Measurements from ENCODE around the gene BCL10. TPM values are rescaled to one million over a fixed set of nuclear protein-coding genes. Genes with fewer than 3 reads are reported as not detected.

The BCL10 gene
- total RNA-seq, 1 experiment from 2014 or later = 30.4 TPM

DNA sequence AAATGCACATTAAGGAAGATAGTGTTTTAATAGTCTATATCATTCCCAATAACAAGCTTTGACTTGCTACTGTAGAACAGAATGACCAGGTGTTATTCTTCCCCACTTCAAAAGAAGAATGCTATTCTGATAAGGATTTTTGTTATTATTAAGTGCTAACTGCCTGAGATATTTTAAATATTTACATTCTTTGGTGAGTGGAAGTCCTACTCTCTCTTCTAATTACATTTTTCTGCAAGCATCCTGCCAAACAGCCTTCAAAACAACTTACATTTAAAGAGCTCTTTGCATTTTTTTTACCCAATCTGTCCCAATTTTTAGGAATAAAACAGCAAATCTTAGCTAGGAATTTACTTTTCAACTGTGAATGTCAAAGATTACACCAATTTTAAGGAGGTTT lies 52.1 kb downstream of the BCL10 start:
- no peaks in the 10 kb centered on the region for H3K9me2 ChIP-seq (ENCODE audit: insufficient read depth)
- peak overlapping the region; percentile 92 for H3K27ac ChIP-seq
- CTCF ChIA-PET = no interaction called here
- H3K27me3 ChIP-seq (ENCODE audit: insufficient read depth, low read depth) = no peaks in the 10 kb centered on the region
- peak overlapping the region; percentile 79 for H3K4me2 ChIP-seq
- H3K4me1 ChIP-seq (replicated peaks; ENCODE audit: insufficient read depth) = peaks cover 48% of the 10 kb centered on the region
- no peaks in the 10 kb centered on the region for H3K9me3 ChIP-seq (ENCODE audit: insufficient read depth, low read depth)
- POLR2A ChIA-PET (ENCODE audit: unreplicated experiment) = interaction anchor here (0.6 to 0.7 kb wide), 3 partner anchors 17 to 880 kb away, joined by 3 to 4 read pairs (median 3); no protein-coding TSS in a partner anchor
- no peaks in the 10 kb centered on the region for H3K79me2 ChIP-seq (ENCODE audit: low read depth)
- no peaks in the 10 kb centered on the region for H4K20me1 ChIP-seq (ENCODE audit: insufficient read depth)
- intact Hi-C loops (cut with micrococcal nuclease; ENCODE audit: unreplicated experiment) = loop anchor here (2.0 kb wide), 1 partner anchor 77 kb away; no protein-coding TSS in a partner anchor
- no TSS peak for BruUV-seq (replicated peaks)
- no peak for DNase-seq
- peaks cover 35% of the 10 kb centered on the region for H3F3A ChIP-seq (ENCODE audit: insufficient read depth, low read depth)
- no peaks in the 10 kb centered on the region for H3K36me3 ChIP-seq (ENCODE audit: low read depth)
- H2AFZ ChIP-seq = no peak overlapping the region
- TF ChIP-seq, protein P1, sequence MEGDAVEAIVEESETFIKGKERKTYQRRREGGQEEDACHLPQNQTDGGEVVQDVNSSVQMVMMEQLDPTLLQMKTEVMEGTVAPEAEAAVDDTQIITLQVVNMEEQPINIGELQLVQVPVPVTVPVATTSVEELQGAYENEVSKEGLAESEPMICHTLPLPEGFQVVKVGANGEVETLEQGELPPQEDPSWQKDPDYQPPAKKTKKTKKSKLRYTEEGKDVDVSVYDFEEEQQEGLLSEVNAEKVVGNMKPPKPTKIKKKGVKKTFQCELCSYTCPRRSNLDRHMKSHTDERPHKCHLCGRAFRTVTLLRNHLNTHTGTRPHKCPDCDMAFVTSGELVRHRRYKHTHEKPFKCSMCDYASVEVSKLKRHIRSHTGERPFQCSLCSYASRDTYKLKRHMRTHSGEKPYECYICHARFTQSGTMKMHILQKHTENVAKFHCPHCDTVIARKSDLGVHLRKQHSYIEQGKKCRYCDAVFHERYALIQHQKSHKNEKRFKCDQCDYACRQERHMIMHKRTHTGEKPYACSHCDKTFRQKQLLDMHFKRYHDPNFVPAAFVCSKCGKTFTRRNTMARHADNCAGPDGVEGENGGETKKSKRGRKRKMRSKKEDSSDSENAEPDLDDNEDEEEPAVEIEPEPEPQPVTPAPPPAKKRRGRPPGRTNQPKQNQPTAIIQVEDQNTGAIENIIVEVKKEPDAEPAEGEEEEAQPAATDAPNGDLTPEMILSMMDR (conservative IDR thresholded peaks at IDR 0.05) = no peak
- peak overlapping the region; percentile 45; the same call in 1 of the 2 replicates for H3K4me3 ChIP-seq

DNA sequence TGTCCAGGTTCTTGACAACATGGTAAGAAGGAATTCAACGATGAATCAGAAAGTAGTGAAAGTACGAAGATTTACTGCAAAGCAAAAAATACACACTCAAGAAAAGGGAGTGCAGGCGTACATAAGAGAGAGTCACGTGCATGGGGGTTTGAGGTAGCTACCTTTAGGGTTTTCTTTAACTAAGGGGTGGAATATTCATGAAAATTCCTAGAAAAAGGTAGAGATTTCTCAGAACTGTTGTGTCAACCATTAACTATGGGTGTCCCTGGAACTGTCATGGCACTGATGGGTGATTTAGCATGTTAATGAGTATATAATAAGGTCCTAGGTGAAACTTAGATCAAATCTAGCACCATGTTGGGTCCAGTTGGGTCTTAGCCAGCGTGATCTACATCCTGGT lies 53.1 kb downstream of the BCL10 start:
- no peaks in the 10 kb centered on the region for H3K79me2 ChIP-seq (ENCODE audit: low read depth)
- H2AFZ ChIP-seq = no peak overlapping the region
- H3K36me3 ChIP-seq (ENCODE audit: low read depth) = no peaks in the 10 kb centered on the region
- ChIA-PET POLR2A (ENCODE audit: unreplicated experiment) (no interaction called here), CTCF (no interaction called here)
- no TSS peak for BruUV-seq (replicated peaks)
- H3K27ac ChIP-seq = peak overlapping the region; percentile 92; the same call in 1 of the 2 replicates
- H3K4me1 ChIP-seq (replicated peaks; ENCODE audit: insufficient read depth) = peaks cover 48% of the 10 kb centered on the region
- intact Hi-C loops (cut with micrococcal nuclease; ENCODE audit: unreplicated experiment) = no loop called here
- H3K9me2 ChIP-seq (ENCODE audit: insufficient read depth) = no peaks in the 10 kb centered on the region
- no peak overlapping the region for H3K4me3 ChIP-seq
- no peaks in the 10 kb centered on the region for H3K9me3 ChIP-seq (ENCODE audit: insufficient read depth, low read depth)
- no peak for DNase-seq
- H3F3A ChIP-seq (ENCODE audit: insufficient read depth, low read depth) = peaks cover 35% of the 10 kb centered on the region
- TF ChIP-seq EZH2 (IDR thresholded peaks at IDR 0.05; ENCODE audit: low read depth) = no peak
- TF ChIP-seq, protein P1 (conservative IDR thresholded peaks at IDR 0.05) = no peak
- H3K4me2 ChIP-seq = peak overlapping the region; percentile 79; the same call in 1 of the 2 replicates
- H3K27me3 ChIP-seq (ENCODE audit: insufficient read depth, low read depth) = no peaks in the 10 kb centered on the region
- no peaks in the 10 kb centered on the region for H4K20me1 ChIP-seq (ENCODE audit: insufficient read depth)

DNA sequence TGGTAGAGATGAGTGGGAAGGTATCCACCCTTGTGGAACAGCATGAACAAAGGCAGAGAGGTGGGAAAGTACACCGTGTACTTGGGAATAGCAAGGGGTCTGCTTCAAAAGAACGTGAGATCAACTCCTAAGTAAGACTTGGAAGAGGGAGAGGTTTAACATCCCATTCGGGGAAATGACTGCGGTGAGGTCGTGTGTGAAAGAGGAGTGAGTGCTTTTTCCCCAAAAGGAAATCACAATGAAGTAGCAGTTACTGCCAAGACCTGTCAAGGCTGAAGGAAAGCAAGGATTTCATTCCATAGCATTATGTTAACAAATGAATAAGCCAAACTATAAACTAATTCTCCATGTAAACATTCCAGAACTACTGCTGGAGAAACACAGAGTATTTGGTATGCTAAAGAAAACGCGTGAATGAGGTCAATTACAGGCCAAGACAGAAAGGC lies 55.7 kb downstream of the BCL10 start:
- no peaks in the 10 kb centered on the region for H3K36me3 ChIP-seq (ENCODE audit: low read depth)
- POLR2A ChIA-PET (ENCODE audit: unreplicated experiment) = no interaction called here
- CTCF ChIA-PET = no interaction called here

More for the DNA sequence above, 55.7 kb downstream of the BCL10 start:
- intact Hi-C loops (cut with micrococcal nuclease; ENCODE audit: unreplicated experiment) = no loop called here
- Histone ChIP-seq H3K4me3 (no peak overlapping the region), H4K20me1 (ENCODE audit: insufficient read depth) (no peaks in the 10 kb centered on the region), H3K27ac (no peak overlapping the region), H3K9me3 (ENCODE audit: insufficient read depth, low read depth) (peaks cover 6% of the 10 kb centered on the region; the same call in 1 of the 2 replicates), H3K9me2 (ENCODE audit: insufficient read depth) (no peaks in the 10 kb centered on the region), H3K27me3 (ENCODE audit: insufficient read depth, low read depth) (no peaks in the 10 kb centered on the region), H3K79me2 (ENCODE audit: low read depth) (no peaks in the 10 kb centered on the region), H2AFZ (no peak overlapping the region), H3K4me2 (no peak overlapping the region), H3K4me1 (replicated peaks; ENCODE audit: insufficient read depth) (peaks cover 30% of the 10 kb centered on the region), H3F3A (ENCODE audit: insufficient read depth, low read depth) (peaks cover 27% of the 10 kb centered on the region)
- no TSS peak for BruUV-seq (replicated peaks)
- no peak for DNase-seq
- TF ChIP-seq, protein P1 (conservative IDR thresholded peaks at IDR 0.05) = no peak
- TF ChIP-seq EZH2 (IDR thresholded peaks at IDR 0.05; ENCODE audit: low read depth) = no peak
